Natural killer cell (primary cell): ENCODE data around the gene ST6GALNAC4. TPM values are rescaled to one million over a fixed set of nuclear protein-coding genes. Genes with fewer than 3 reads are reported as not detected.

Experiments used
- ATAC-seq, 3 donors: fragments of 150-1000 bp in 2 of 3; fragments of 200-7000 bp in 1 of 3; cut with Tn5 transposase; 1 replicate in 1 of 3; 2 replicates in 2 of 3; pipeline ENCODE4 v1.10.0; 2021; ENCODE audit warnings: mild to moderate bottlenecking in 2 of 3, moderate library complexity in 2 of 3
- DNase-seq, 2 donors: peaks; one replicate each; pipeline versions ENCODE4 v3.0.0 to v3.0.0-alpha.2; 2013 to 2021; ENCODE audit warnings: mixed read lengths in 1 of 2
- H3K27ac ChIP-seq: one replicate; pipeline ENCODE4 v1.5.1; 2013; ENCODE audit warnings: mild to moderate bottlenecking, low read length
- H3K27me3 ChIP-seq: one replicate; pipeline ENCODE4 v1.6.1; 2013; ENCODE audit warnings: low read length; ENCODE audit not compliant: control insufficient read depth, insufficient read depth
- H3K36me3 ChIP-seq: one replicate; pipeline ENCODE4 v1.6.1; 2013; ENCODE audit warnings: low read length; ENCODE audit not compliant: control insufficient read depth, insufficient read depth
- H3K4me1 ChIP-seq: one replicate; pipeline ENCODE4 v1.6.1; 2013; ENCODE audit warnings: low read length; ENCODE audit not compliant: control insufficient read depth, insufficient read depth
- H3K4me3 ChIP-seq: one replicate; pipeline ENCODE4 v1.5.1; 2013; ENCODE audit warnings: low read length
- H3K9me3 ChIP-seq: one replicate; pipeline ENCODE4 v1.6.1; 2013; ENCODE audit warnings: low read length; ENCODE audit not compliant: control insufficient read depth, insufficient read depth
- H3K27ac Mint-ChIP-seq, 2 donors: one replicate each; pipeline ENCODE4 v1.8.0; 2022; ENCODE audit warnings: mild to moderate bottlenecking in 2 of 2, mixed read lengths in 2 of 2, moderate library complexity in 1 of 2
- H3K27me3 Mint-ChIP-seq, 2 donors: one replicate each; pipeline ENCODE4 v1.8.0; 2022; ENCODE audit warnings: low read depth in 2 of 2, mixed read lengths in 2 of 2
- H3K36me3 Mint-ChIP-seq: one replicate; pipeline ENCODE4 v1.8.0; 2022; ENCODE audit warnings: mixed read lengths
- H3K4me1 Mint-ChIP-seq, 2 donors: one replicate each; pipeline ENCODE4 v1.8.0; 2022; ENCODE audit warnings: mixed read lengths in 2 of 2
- H3K4me3 Mint-ChIP-seq: one replicate; pipeline ENCODE4 v1.8.0; 2022; ENCODE audit warnings: mild to moderate bottlenecking, moderate library complexity, mixed read lengths
- H3K9me3 Mint-ChIP-seq, 2 donors: one replicate each; pipeline ENCODE4 v1.8.0; 2022; ENCODE audit warnings: mixed read lengths in 2 of 2
- WGBS: methylation state at CpG from one replicate; pipeline ENCODE4 v1.1.7; 2013; ENCODE audit warnings: missing lambda C conversion rate; ENCODE audit not compliant: insufficient coverage; 5-methylcytosine and 5-hydroxymethylcytosine counted together
- intact Hi-C: fragments of 100-400 bp; cut with micrococcal nuclease; formaldehyde crosslinking; loops from one replicate; pipeline ENCODE4 v1.14.2; 2022
- total RNA-seq, 4 donors: library from RNA; stranded (reverse); fragments of 120-200 nt in 1 of 4; gene quantifications; one replicate each; pipeline versions ENCODE4 v1.2.3 to v1.2.4, GENCODE V29; 2013 to 2022
- TF ChIP-seq, protein P1 (sequence below): fragments of 200-600 bp; IDR thresholded peaks from one replicate; pipeline ENCODE4 v1.8.0; 2022; ENCODE audit warnings: antibody characterized with exemption

The ST6GALNAC4 gene
- total RNA-seq, 3 donors from 2014 or later (not counting 1 experiment from before 2014, with no cell fraction given) = 18.8 to 33.0 (median 20.4) TPM

DNA sequence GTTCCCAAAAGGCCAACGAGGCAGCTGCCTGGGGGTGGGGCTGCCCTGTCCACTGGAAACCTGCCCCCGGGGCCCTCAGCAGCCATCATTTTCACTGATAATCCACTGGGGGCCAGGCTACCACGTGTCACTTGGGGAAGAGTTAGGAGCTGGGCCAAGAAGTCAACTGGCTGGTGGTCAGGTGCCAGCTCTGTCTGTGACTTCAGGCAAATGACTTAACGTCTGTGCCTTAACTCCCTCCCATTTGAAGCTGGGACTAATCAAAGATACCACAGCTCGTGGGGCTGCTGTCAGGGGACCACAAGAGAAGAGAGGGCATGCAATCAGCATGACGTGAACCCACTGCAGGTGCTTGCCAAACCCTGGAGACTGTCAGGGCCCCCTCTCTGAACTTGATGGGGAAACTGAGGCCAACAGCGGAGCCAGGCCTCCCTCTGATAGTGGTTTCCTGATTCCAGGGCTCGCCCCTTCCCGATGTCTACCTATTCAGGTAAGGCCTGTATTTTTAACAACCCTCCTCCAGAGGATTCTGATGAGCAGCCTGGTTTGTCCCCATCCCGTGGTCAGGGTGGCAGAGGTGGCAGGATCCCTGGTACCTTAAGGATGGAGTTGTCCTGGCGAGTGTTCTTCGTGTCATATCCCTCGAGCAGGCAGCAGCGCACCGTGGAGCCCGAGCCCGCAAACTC is 33.1 kb upstream of the ST6GALNAC4 start:
- peaks cover 12% of the 10 kb centered on the region for H3K4me1 ChIP-seq
- ATAC-seq (no peak), DNase-seq (peak in 1 of 2 donors; percentile 51)
- no peaks in the 10 kb centered on the region for H3K9me3 ChIP-seq
- no peaks in the 10 kb centered on the region for H3K27me3 ChIP-seq
- Mint-ChIP-seq H3K4me1 (no peaks in the 10 kb centered on the region), H3K27ac (no peak overlapping the region), H3K9me3 (no peaks in the 10 kb centered on the region), H3K27me3 (no peaks in the 10 kb centered on the region), H3K36me3 (no peaks in the 10 kb centered on the region), H3K4me3 (no peak overlapping the region)
- H3K36me3 ChIP-seq = peaks cover 8% of the 10 kb centered on the region
- no peak overlapping the region for H3K27ac ChIP-seq
- 88% methylated on average over 17 of the region's 17 CpGs for WGBS
- TF ChIP-seq, protein P1, sequence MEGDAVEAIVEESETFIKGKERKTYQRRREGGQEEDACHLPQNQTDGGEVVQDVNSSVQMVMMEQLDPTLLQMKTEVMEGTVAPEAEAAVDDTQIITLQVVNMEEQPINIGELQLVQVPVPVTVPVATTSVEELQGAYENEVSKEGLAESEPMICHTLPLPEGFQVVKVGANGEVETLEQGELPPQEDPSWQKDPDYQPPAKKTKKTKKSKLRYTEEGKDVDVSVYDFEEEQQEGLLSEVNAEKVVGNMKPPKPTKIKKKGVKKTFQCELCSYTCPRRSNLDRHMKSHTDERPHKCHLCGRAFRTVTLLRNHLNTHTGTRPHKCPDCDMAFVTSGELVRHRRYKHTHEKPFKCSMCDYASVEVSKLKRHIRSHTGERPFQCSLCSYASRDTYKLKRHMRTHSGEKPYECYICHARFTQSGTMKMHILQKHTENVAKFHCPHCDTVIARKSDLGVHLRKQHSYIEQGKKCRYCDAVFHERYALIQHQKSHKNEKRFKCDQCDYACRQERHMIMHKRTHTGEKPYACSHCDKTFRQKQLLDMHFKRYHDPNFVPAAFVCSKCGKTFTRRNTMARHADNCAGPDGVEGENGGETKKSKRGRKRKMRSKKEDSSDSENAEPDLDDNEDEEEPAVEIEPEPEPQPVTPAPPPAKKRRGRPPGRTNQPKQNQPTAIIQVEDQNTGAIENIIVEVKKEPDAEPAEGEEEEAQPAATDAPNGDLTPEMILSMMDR = no peak
- intact Hi-C loops = no loop called here
- H3K4me3 ChIP-seq = no peak overlapping the region

DNA sequence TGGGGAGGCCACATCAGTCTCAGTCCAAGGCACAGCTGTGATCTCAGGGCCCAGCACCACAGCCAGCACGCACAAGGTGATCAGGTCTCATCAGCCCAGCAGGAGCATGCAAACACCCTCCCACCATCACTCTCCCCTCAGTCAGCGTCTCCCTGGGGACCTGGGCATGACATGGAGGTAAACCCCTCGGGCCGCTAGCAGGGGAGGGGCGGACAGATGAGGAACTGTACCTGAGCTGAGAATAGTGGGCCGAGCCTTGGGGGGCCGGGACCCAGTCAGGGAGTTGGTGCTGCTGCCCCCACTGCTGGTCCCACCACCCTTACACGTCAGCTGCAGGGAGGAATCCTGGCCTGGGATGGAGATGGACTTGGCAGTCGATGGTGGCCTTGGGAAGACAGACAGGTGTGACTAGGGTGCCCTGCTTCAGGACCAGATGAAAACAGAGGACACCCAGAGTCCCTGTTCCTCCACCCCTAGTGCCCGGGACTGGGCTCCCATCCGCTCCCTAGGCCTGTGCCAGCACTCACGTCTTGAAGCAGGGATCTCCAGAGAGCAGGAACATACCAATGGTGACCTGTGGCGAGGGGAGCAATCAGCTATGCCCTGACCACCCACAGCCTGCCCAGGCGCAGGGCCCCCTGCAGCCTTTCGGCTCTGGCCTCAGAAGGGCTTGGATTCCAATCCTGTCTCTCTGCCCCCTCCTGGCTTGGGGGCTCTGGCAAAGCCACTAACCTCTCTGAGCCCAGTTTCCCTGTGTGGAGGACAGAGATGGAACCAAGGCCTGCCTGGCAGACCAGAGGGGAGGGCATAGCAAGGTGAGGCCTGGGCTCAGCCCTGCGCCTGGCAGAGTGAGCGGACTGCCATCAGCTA is 31.2 kb upstream of the ST6GALNAC4 start:
- Mint-ChIP-seq H3K9me3 (no peaks in the 10 kb centered on the region), H3K27me3 (no peaks in the 10 kb centered on the region), H3K27ac (peak overlapping the region in 1 of 2 donors; percentile 10), H3K4me3 (no peak overlapping the region), H3K4me1 (peaks cover 0 to 7% of the 10 kb centered on the region in 2 donors), H3K36me3 (no peaks in the 10 kb centered on the region)
- H3K4me3 ChIP-seq = no peak overlapping the region
- no peaks in the 10 kb centered on the region for H3K27me3 ChIP-seq
- peaks cover 13% of the 10 kb centered on the region for H3K4me1 ChIP-seq
- 90% methylated on average over 17 of the region's 17 CpGs for WGBS
- DNase-seq (no peak), ATAC-seq (no peak)
- intact Hi-C loops = no loop called here
- peaks cover 22% of the 10 kb centered on the region for H3K36me3 ChIP-seq
- TF ChIP-seq, protein P1 = no peak
- H3K27ac ChIP-seq = no peak overlapping the region
- no peaks in the 10 kb centered on the region for H3K9me3 ChIP-seq

DNA sequence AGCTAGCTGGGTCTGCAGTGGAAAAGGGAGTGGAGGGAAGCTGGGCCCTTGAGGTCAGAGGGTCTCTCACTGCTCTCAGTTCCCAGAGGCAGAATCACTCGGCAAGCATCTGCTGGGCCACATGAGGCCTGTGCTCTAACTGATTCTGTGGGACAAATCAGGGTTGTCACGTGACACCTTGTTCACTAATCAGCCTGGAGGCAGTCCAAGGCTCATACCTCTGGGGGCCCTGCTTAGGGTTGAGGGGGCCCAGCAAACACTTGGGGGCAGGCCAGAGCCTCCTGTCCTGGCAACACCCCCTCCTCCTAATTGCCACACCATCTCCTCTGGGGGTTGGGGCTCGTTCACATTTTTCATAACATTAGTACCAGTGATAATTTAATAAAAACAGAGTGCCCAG is 29.9 kb upstream of the ST6GALNAC4 start:
- Mint-ChIP-seq H3K27me3 (no peaks in the 10 kb centered on the region), H3K4me1 (peaks cover 0 to 14% of the 10 kb centered on the region in 2 donors), H3K9me3 (no peaks in the 10 kb centered on the region), H3K36me3 (no peaks in the 10 kb centered on the region), H3K27ac (no peak overlapping the region), H3K4me3 (no peak overlapping the region)
- Histone ChIP-seq H3K27ac (no peak overlapping the region), H3K4me3 (no peak overlapping the region), H3K27me3 (no peaks in the 10 kb centered on the region), H3K4me1 (peaks cover 16% of the 10 kb centered on the region), H3K9me3 (no peaks in the 10 kb centered on the region), H3K36me3 (peaks cover 32% of the 10 kb centered on the region)
- intact Hi-C loops = no loop called here
- WGBS = 88% methylated on average over 3 of the region's 3 CpGs
- DNase-seq (no peak), ATAC-seq (no peak)
- TF ChIP-seq, protein P1 = no peak
